ENCODE measurements around the gene KRT72. TPM values are rescaled to one million over a fixed set of nuclear protein-coding genes. Genes with fewer than 3 reads are reported as not detected.

Gene KRT72
- total RNA-seq, 1 experiment from 2014 or later, result not detected

DNA sequence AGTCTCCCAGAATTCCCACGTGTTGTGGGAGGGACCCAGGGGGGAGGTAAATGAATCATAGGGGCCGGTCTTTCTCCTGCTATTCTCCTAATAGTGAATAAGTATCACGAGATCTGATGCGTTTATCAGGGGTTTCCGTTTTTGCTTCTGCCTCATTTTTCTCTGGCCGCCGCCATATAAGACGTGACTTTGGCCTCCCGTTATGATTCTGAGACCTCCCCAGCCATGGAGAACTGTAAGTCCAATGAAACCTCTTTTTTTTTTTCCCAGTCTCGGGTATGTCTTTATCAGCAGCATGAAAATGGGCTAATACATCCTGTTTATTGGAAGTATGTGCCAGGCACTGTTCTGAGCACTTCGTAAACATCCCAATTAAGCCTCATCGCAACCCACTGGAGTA, 788 bp downstream of the KRT72 start:
- no peaks in the 10 kb centered on the region for H3K4me1 Mint-ChIP-seq
- no peaks in the 10 kb centered on the region for H3K9me3 Mint-ChIP-seq
- peaks cover 31% of the 10 kb centered on the region for H3K27me3 Mint-ChIP-seq (ENCODE audit: low read depth)
- Histone ChIP-seq H3K9ac (ENCODE audit: extremely low read depth, insufficient read length, low read length) (no peak overlapping the region), H2BK15ac (ENCODE audit: low read depth, low read length) (no peak overlapping the region), H3K27ac (ENCODE audit: insufficient read length, low read depth, low read length) (no peak overlapping the region), H3K79me1 (ENCODE audit: insufficient read depth, low read depth, low read length, poor library complexity, severe bottlenecking) (no peaks in the 10 kb centered on the region), H4K91ac (ENCODE audit: insufficient read length, low read depth, low read length) (no peak overlapping the region), H3K79me2 (ENCODE audit: insufficient read depth, low read length) (no peaks in the 10 kb centered on the region), H2AFZ (ENCODE audit: low read length) (no peak overlapping the region), H4K8ac (replicated peaks; ENCODE audit: insufficient read length, low read depth, low read length) (no peak overlapping the region), H3K23ac (ENCODE audit: insufficient read length, low read depth, low read length) (no peak overlapping the region), H4K5ac (ENCODE audit: insufficient read length, low read depth, low read length) (no peak overlapping the region), H2BK120ac (ENCODE audit: low read depth, low read length, poor library complexity, severe bottlenecking) (no peak overlapping the region), H3T11ph (ENCODE audit: low read length) (no peak overlapping the region), H4K20me1 (ENCODE audit: control insufficient read depth, insufficient read depth, insufficient read length) (no peaks in the 10 kb centered on the region), H2AK5ac (ENCODE audit: insufficient read length, low read length) (no peak overlapping the region), H3K56ac (ENCODE audit: insufficient read length, low read depth, low read length) (no peak overlapping the region), H3K4ac (ENCODE audit: low read depth, low read length) (no peak overlapping the region), H3K27me3 (ENCODE audit: insufficient read depth, low read length) (no peaks in the 10 kb centered on the region), H3K9me3 (ENCODE audit: control insufficient read depth, low read depth, low read length) (no peaks in the 10 kb centered on the region), H3K14ac (ENCODE audit: insufficient read depth, low read length) (no peak overlapping the region), H2BK5ac (ENCODE audit: insufficient read length, low read length) (no peak overlapping the region), H2BK20ac (ENCODE audit: low read depth, low read length, poor library complexity, severe bottlenecking) (no peak overlapping the region), H3K4me2 (ENCODE audit: insufficient read depth, insufficient read length, low read length) (no peak overlapping the region), H3K18ac (ENCODE audit: insufficient read length, low read depth, low read length) (no peak overlapping the region), H3K23me2 (ENCODE audit: insufficient read length, low read depth, low read length, poor library complexity, severe bottlenecking) (no peaks in the 10 kb centered on the region), H2BK12ac (ENCODE audit: insufficient read length, low read depth, low read length) (no peak overlapping the region), H3K4me1 (ENCODE audit: insufficient read depth, low read length) (no peaks in the 10 kb centered on the region)
- H3K27ac Mint-ChIP-seq, result no peak overlapping the region
- no CpG with 5 or more reads among the region's 12 CpGs for WGBS (ENCODE audit: extremely low coverage, insufficient read length, low lambda C conversion rate)
- peak; percentile 7 for DNase-seq
- TF ChIP-seq, protein P1, sequence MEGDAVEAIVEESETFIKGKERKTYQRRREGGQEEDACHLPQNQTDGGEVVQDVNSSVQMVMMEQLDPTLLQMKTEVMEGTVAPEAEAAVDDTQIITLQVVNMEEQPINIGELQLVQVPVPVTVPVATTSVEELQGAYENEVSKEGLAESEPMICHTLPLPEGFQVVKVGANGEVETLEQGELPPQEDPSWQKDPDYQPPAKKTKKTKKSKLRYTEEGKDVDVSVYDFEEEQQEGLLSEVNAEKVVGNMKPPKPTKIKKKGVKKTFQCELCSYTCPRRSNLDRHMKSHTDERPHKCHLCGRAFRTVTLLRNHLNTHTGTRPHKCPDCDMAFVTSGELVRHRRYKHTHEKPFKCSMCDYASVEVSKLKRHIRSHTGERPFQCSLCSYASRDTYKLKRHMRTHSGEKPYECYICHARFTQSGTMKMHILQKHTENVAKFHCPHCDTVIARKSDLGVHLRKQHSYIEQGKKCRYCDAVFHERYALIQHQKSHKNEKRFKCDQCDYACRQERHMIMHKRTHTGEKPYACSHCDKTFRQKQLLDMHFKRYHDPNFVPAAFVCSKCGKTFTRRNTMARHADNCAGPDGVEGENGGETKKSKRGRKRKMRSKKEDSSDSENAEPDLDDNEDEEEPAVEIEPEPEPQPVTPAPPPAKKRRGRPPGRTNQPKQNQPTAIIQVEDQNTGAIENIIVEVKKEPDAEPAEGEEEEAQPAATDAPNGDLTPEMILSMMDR (conservative IDR thresholded peaks at IDR 0.05), result no peak
- no peak overlapping the region for H3K4me3 Mint-ChIP-seq
- H3K36me3 Mint-ChIP-seq (ENCODE audit: insufficient read depth in 1 of 3, low read depth in 3 of 3), result no peaks in the 10 kb centered on the region

Measured in H9 (cell line).